ENCODE results near the gene B4GALNT1.

GRCh38 chr12:57586832-57587429, 46.1 kb downstream of the B4GALNT1 start:
- TF ChIP-seq, protein P1, sequence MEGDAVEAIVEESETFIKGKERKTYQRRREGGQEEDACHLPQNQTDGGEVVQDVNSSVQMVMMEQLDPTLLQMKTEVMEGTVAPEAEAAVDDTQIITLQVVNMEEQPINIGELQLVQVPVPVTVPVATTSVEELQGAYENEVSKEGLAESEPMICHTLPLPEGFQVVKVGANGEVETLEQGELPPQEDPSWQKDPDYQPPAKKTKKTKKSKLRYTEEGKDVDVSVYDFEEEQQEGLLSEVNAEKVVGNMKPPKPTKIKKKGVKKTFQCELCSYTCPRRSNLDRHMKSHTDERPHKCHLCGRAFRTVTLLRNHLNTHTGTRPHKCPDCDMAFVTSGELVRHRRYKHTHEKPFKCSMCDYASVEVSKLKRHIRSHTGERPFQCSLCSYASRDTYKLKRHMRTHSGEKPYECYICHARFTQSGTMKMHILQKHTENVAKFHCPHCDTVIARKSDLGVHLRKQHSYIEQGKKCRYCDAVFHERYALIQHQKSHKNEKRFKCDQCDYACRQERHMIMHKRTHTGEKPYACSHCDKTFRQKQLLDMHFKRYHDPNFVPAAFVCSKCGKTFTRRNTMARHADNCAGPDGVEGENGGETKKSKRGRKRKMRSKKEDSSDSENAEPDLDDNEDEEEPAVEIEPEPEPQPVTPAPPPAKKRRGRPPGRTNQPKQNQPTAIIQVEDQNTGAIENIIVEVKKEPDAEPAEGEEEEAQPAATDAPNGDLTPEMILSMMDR (IDR thresholded peaks at IDR 0.05): no peak
- no peak for TF ChIP-seq POLR2A (IDR thresholded peaks at IDR 0.05)
